Thymus (tissue), 11 donors: ENCODE results near the gene CCDC170. TPM values are rescaled to one million over a fixed set of nuclear protein-coding genes. Genes with fewer than 3 reads are reported as not detected.
"Not testable (repeated sequence)": the region's sequence is repeated elsewhere in the genome, so short reads cannot be mapped to it uniquely, and the experiment has no call there.

ENCODE experiments used
- DNase-seq, 9 donors: peaks; one replicate each; pipeline ENCODE4 v3.0.0-alpha.2; 2013; ENCODE audit warnings: low spot score in 9 of 9, low read depth in 6 of 9, missing footprints in 1 of 9
- H3K27ac ChIP-seq, 2 donors: one replicate each; pipeline ENCODE4 v1.5.1; 2013; ENCODE audit warnings: control low read depth in 1 of 2, low read depth in 1 of 2, low read length in 1 of 2, mild to moderate bottlenecking in 1 of 2, moderate library complexity in 1 of 2
- H3K27me3 ChIP-seq, 2 donors: one replicate each; pipeline ENCODE4 v1.5.1; 2013; ENCODE audit warnings: low read length in 1 of 2; ENCODE audit not compliant: control insufficient read depth in 2 of 2, insufficient read depth in 1 of 2
- H3K36me3 ChIP-seq, 2 donors: one replicate each; pipeline ENCODE4 v1.5.1; 2013; ENCODE audit warnings: low read length in 1 of 2, mild to moderate bottlenecking in 1 of 2, moderate library complexity in 1 of 2; ENCODE audit not compliant: control insufficient read depth in 2 of 2, insufficient read depth in 2 of 2
- H3K4me1 ChIP-seq, 2 donors: one replicate each; pipeline ENCODE4 v1.5.1; 2013; ENCODE audit warnings: low read length in 2 of 2; ENCODE audit not compliant: control insufficient read depth in 2 of 2, insufficient read depth in 2 of 2
- H3K4me3 ChIP-seq, 2 donors: one replicate each; pipeline ENCODE4 v1.5.1; 2013; ENCODE audit warnings: low read length in 2 of 2, control low read depth in 1 of 2, mild to moderate bottlenecking in 1 of 2
- H3K9me3 ChIP-seq, 2 donors: one replicate each; pipeline ENCODE4 v1.5.1; 2013; ENCODE audit warnings: low read length in 1 of 2, mild to moderate bottlenecking in 1 of 2; ENCODE audit not compliant: control insufficient read depth in 2 of 2, insufficient read depth in 1 of 2
- WGBS: extraction: QIAGEN DNeasy Blood & Tissue Kit; methylation state at CpG from one replicate; pipeline ENCODE4 v1.1.7; 2013; 5-methylcytosine and 5-hydroxymethylcytosine counted together
- polyA plus RNA-seq: library from polyadenylated mRNA; stranded (reverse); fragments of 200-250 nt; gene quantifications from one replicate; pipeline ENCODE4 v1.2.3, GENCODE V29; 2013
- total RNA-seq: library from RNA; stranded (reverse); fragments of 120-200 nt; gene quantifications from one replicate; pipeline ENCODE4 v1.2.4, GENCODE V29; 2013
- donor health status: healthy.

Gene CCDC170
- total and polyA plus RNA-seq, 2 donors, result 0.21 to 0.66 TPM

GRCh38 chr6:151455751-151456398 lies 37.9 kb upstream of the CCDC170 start:
- H3K27me3 ChIP-seq, H3K4me3 ChIP-seq, H3K9me3 ChIP-seq, H3K27ac ChIP-seq, H3K4me1 ChIP-seq, DNase-seq: not testable (repeated sequence)
- WGBS, result 95% methylated on average over 7 of the region's 10 CpGs
- H3K36me3 ChIP-seq, result peaks cover 9 to 18% of the 10 kb centered on the region in 2 donors

GRCh38 chr6:151461673-151462072 lies 32.1 kb upstream of the CCDC170 start:
- H3K36me3 ChIP-seq, result peaks cover 14 to 40% of the 10 kb centered on the region in 2 donors
- no peak for DNase-seq
- H3K27ac ChIP-seq, result no peak overlapping the region
- no peaks in the 10 kb centered on the region for H3K9me3 ChIP-seq
- H3K4me3 ChIP-seq, result no peak overlapping the region
- H3K4me1 ChIP-seq, result no peaks in the 10 kb centered on the region
- WGBS, result 98% methylated on average over 4 of the region's 4 CpGs
- no peaks in the 10 kb centered on the region for H3K27me3 ChIP-seq

- H3K27ac ChIP-seq, result no peak overlapping the region
- H3K4me1 ChIP-seq, result no peaks in the 10 kb centered on the region
- no peak for DNase-seq
- H3K27me3 ChIP-seq, result no peaks in the 10 kb centered on the region
- peaks cover 11 to 35% of the 10 kb centered on the region in 2 donors for H3K36me3 ChIP-seq
- H3K9me3 ChIP-seq, result no peaks in the 10 kb centered on the region
- no peak overlapping the region for H3K4me3 ChIP-seq
These were observed 29.1 kb upstream of the CCDC170 start for GRCh38 chr6:151464702-151465101.

- H3K4me3 ChIP-seq, result no peak overlapping the region
- 47% methylated on average over 16 of the region's 16 CpGs for WGBS
- peak in 6 of 9 donors; percentile 31 to 69 (median 44) for DNase-seq
These were observed 17.9 kb upstream of the CCDC170 start for GRCh38 chr6:151475653-151476523.

GRCh38 chr6:151477726-151478125 lies 16.1 kb upstream of the CCDC170 start:
- Histone ChIP-seq H3K36me3 (no peaks in the 10 kb centered on the region), H3K27me3 (no peaks in the 10 kb centered on the region), H3K4me1 (no peaks in the 10 kb centered on the region), H3K27ac (no peak overlapping the region), H3K9me3 (no peaks in the 10 kb centered on the region), H3K4me3 (no peak overlapping the region)
- WGBS, result 97% methylated on average over 12 of the region's 12 CpGs
- no peak for DNase-seq

More at GRCh38 chr6:151475653-151476523, 17.9 kb upstream of the CCDC170 start:
- Histone ChIP-seq H3K36me3 (no peaks in the 10 kb centered on the region), H3K4me1 (no peaks in the 10 kb centered on the region), H3K27ac (no peak overlapping the region), H3K9me3 (no peaks in the 10 kb centered on the region), H3K27me3 (no peaks in the 10 kb centered on the region)

GRCh38 chr6:151478670-151479069 lies 15.1 kb upstream of the CCDC170 start:
- H3K27ac ChIP-seq, result no peak overlapping the region
- H3K9me3 ChIP-seq, result no peaks in the 10 kb centered on the region
- no peaks in the 10 kb centered on the region for H3K27me3 ChIP-seq
- no peaks in the 10 kb centered on the region for H3K4me1 ChIP-seq
- no peak overlapping the region for H3K4me3 ChIP-seq
- DNase-seq, result no peak
- no peaks in the 10 kb centered on the region for H3K36me3 ChIP-seq
- 96% methylated on average over 6 of the region's 6 CpGs for WGBS

GRCh38 chr6:151481786-151482185 lies 12.0 kb upstream of the CCDC170 start:
- Histone ChIP-seq H3K4me1 (no peaks in the 10 kb centered on the region), H3K27ac (peak overlapping the region in 1 of 2 donors; percentile 10), H3K36me3 (no peaks in the 10 kb centered on the region), H3K4me3 (no peak overlapping the region), H3K9me3 (no peaks in the 10 kb centered on the region), H3K27me3 (no peaks in the 10 kb centered on the region)
- no peak for DNase-seq

GRCh38 chr6:151482290-151482689 lies 11.5 kb upstream of the CCDC170 start:
- no peaks in the 10 kb centered on the region for H3K9me3 ChIP-seq
- peak overlapping the region; percentile 24 to 31 for H3K27ac ChIP-seq
- no peaks in the 10 kb centered on the region for H3K27me3 ChIP-seq
- no peak overlapping the region for H3K4me3 ChIP-seq
- H3K4me1 ChIP-seq, result no peaks in the 10 kb centered on the region
- 40% methylated on average over 5 of the region's 5 CpGs for WGBS
- peak in 1 of 9 donors; percentile 19 for DNase-seq
- no peaks in the 10 kb centered on the region for H3K36me3 ChIP-seq

GRCh38 chr6:151483994-151484393 lies 9.8 kb upstream of the CCDC170 start:
- Histone ChIP-seq H3K4me1 (no peaks in the 10 kb centered on the region), H3K9me3 (no peaks in the 10 kb centered on the region), H3K27me3 (no peaks in the 10 kb centered on the region), H3K27ac (no peak overlapping the region), H3K36me3 (no peaks in the 10 kb centered on the region), H3K4me3 (no peak overlapping the region)
- DNase-seq, result no peak
